K562 (cell line): ENCODE measurements around the gene ZCCHC4. TPM values are rescaled to one million over a fixed set of nuclear protein-coding genes. Genes with fewer than 3 reads are reported as not detected.

Experiments used
- ATAC-seq: fragments of 200-7000 bp; cut with Tn5 transposase; 3 replicates; pipeline ENCODE4 v1.9.1; 2020; ENCODE audit warnings: moderate library complexity
- BruUV-seq: library from RNA; stranded (reverse); fragments of 400-500 nt; replicated peaks from 2 replicates; lab custom pipeline; 2021; lab: Mats Ljungman, UMichigan
- CTCF ChIA-PET: fragments of 300-600 bp; formaldehyde crosslinking; extraction: SDS; loops from one replicate; lab custom pipeline; 2021; ENCODE audit warnings: low intra/inter-chr PET ratio; lab: Yijun Ruan, JAX
- POLR2A ChIA-PET: fragments of 300-600, 350-650 bp; sonication (Branson Sonifier 250); formaldehyde crosslinking; extraction: SDS; loops from one replicate; lab custom pipeline; 2021; ENCODE audit warnings: antibody characterized with exemption, inconsistent platforms; lab: Yijun Ruan, JAX
- DNase-seq, 4 experiments: peaks; one replicate each; pipeline versions ENCODE4 v3.0.0 to v3.0.0-alpha.2; 2011 to 2018; ENCODE audit warnings: low spot score in 3 of 4, mixed read lengths in 3 of 4; ENCODE audit errors: extremely low read depth in 1 of 4
- FAIRE-seq: peaks from 2 replicates; lab custom pipeline; 2011; peaks lifted over from hg19 to GRCh38; lab: Jason Lieb, UNC
- H2AFZ ChIP-seq: 2 replicates; pipeline ENCODE4 v1.6.0; 2011; ENCODE audit warnings: low read depth, low read length, control low read depth, inconsistent platforms
- H3K27ac ChIP-seq: fragments of 200-600 bp; 3 replicates; pipeline ENCODE4 v1.8.0; 2011; ENCODE audit warnings: low read depth, mild to moderate bottlenecking, control low read depth, inconsistent platforms, low read length, moderate library complexity, mixed read lengths; ENCODE audit errors: extremely low read depth
- H3K27me3 ChIP-seq, 2 experiments: fragments of 300-600 bp in 1 of 2; 2 replicates in 1 of 2; 3 replicates in 1 of 2; pipeline versions ENCODE4 v1.6.0 to v1.8.0; 2011; ENCODE audit warnings: inconsistent platforms in 2 of 2, low read length in 2 of 2, mild to moderate bottlenecking in 1 of 2, mixed read lengths in 1 of 2, moderate library complexity in 1 of 2; ENCODE audit not compliant: control insufficient read depth in 2 of 2, insufficient read depth in 2 of 2
- H3K36me3 ChIP-seq: fragments of 300-600 bp; 3 replicates; pipeline ENCODE4 v1.8.0; 2011; ENCODE audit warnings: mild to moderate bottlenecking, low read length, inconsistent platforms; ENCODE audit not compliant: control insufficient read depth, insufficient read depth
- H3K4me1 ChIP-seq, 2 experiments: fragments of 200-600 bp in 1 of 2; replicated peaks in 1 of 2; 2 replicates in 1 of 2; 3 replicates in 1 of 2; pipeline versions ENCODE4 v1.5.1 to v1.8.0; 2011; ENCODE audit warnings: inconsistent platforms in 2 of 2, low read length in 2 of 2, mild to moderate bottlenecking in 1 of 2, mixed read lengths in 1 of 2, moderate library complexity in 1 of 2; ENCODE audit not compliant: control insufficient read depth in 2 of 2, insufficient read depth in 2 of 2
- H3K4me2 ChIP-seq: 2 replicates; pipeline ENCODE4 v1.6.1; 2011; ENCODE audit warnings: low read length, control low read depth, inconsistent platforms, mixed read lengths; ENCODE audit not compliant: insufficient read depth
- H3K4me3 ChIP-seq: fragments of 200-600 bp; sonication (generic), shearing (Covaris generic); 2 replicates; pipeline ENCODE4 v1.5.1; 2016; ENCODE audit warnings: control low read depth, inconsistent platforms
- H3K79me2 ChIP-seq: fragments of 200-600 bp; 3 replicates; pipeline ENCODE4 v1.8.0; 2011; ENCODE audit warnings: low read length, inconsistent platforms; ENCODE audit not compliant: control insufficient read depth, insufficient read depth
- H3K9ac ChIP-seq, 2 experiments: 2 replicates each; pipeline versions ENCODE4 v1.6.0 to v1.6.1; 2011; ENCODE audit warnings: low read depth in 2 of 2, low read length in 2 of 2, control low read depth in 1 of 2, inconsistent platforms in 1 of 2, mild to moderate bottlenecking in 1 of 2, mixed read lengths in 1 of 2; ENCODE audit not compliant: insufficient read depth in 1 of 2
- H3K9me1 ChIP-seq: one replicate; pipeline ENCODE4 v1.6.0; 2011; ENCODE audit warnings: inconsistent platforms, mild to moderate bottlenecking, low read length, moderate library complexity; ENCODE audit not compliant: control insufficient read depth, insufficient read depth
- H3K9me3 ChIP-seq: replicated peaks from 2 replicates; pipeline ENCODE4 v1.5.1; 2011; ENCODE audit warnings: low read depth, low read length, inconsistent platforms; ENCODE audit not compliant: control insufficient read depth, insufficient read depth
- H4K20me1 ChIP-seq: replicated peaks from 2 replicates; pipeline ENCODE4 v1.6.1; 2011; ENCODE audit warnings: low read length, inconsistent platforms, mixed read lengths; ENCODE audit not compliant: control insufficient read depth, insufficient read depth
- CBX2 ChIP-seq: fragments of 200-600 bp; sonication (generic); IDR thresholded peaks from one replicate; pipeline ENCODE4 v1.6.1; 2012; ENCODE audit warnings: mild to moderate bottlenecking, low read length, inconsistent platforms; ENCODE audit not compliant: insufficient read depth, poor library complexity, severe bottlenecking
- TAF7 ChIP-seq: fragments of 450-650 bp; IDR thresholded peaks from 2 replicates; pipeline ENCODE4 v1.6.1; 2016; ENCODE audit warnings: missing genetic modification characterization, missing compliant biosample characterization
- ZBED1 ChIP-seq: IDR thresholded peaks from 2 replicates; pipeline ENCODE4 v1.6.1; 2014
- ZBTB2 ChIP-seq: fragments of 450-650 bp; IDR thresholded peaks from 2 replicates; pipeline ENCODE4 v1.6.1; 2016; ENCODE audit warnings: antibody characterized with exemption
- ZBTB43 ChIP-seq: sonication (generic); formaldehyde crosslinking; IDR thresholded peaks from 2 replicates; pipeline ENCODE4 v1.8.0; 2023; ENCODE audit warnings: mild to moderate bottlenecking, missing genetic modification reagents
- ZNF449 ChIP-seq: fragments of 250-450 bp; sonication (Bioruptor Pico); IDR thresholded peaks from 2 replicates; pipeline ENCODE4 v1.8.0; 2022; ENCODE audit warnings: moderate library complexity, mild to moderate bottlenecking, inconsistent platforms
- ZNF561 ChIP-seq: fragments of 450-650 bp; formaldehyde crosslinking; conservative IDR thresholded peaks from 2 replicates; pipeline ENCODE4 v1.4.0; 2020; ENCODE audit warnings: mild to moderate bottlenecking, moderate library complexity
- ZZZ3 ChIP-seq: fragments of 450-650 bp; IDR thresholded peaks from 2 replicates; pipeline ENCODE4 v1.6.1; 2016; ENCODE audit warnings: antibody characterized with exemption, mild to moderate bottlenecking, moderate library complexity
- WGBS: fragments of 100-300 bp; shearing (Covaris generic); methylation state at CpG from one replicate; pipeline ENCODE4 v1.1.6; 2016; ENCODE audit warnings: low coverage, mixed read lengths; ENCODE audit not compliant: insufficient coverage; ENCODE audit errors: missing lambda C conversion rate; 5-methylcytosine and 5-hydroxymethylcytosine counted together
- in situ Hi-C: fragments of 300-500 bp; cut with MboI; formaldehyde crosslinking; loops from 4 replicates; pipeline ENCODE4 v1.15.0; 2018; ENCODE audit warnings: inconsistent platforms, mixed read lengths
- intact Hi-C: fragments of 100-400 bp; cut with micrococcal nuclease; formaldehyde crosslinking; loops from 2 replicates; pipeline ENCODE4 v1.14.2; 2022
- polyA plus RNA-seq, 8 experiments: library from polyadenylated mRNA; depleted of rRNA in 4 of 8; stranded (reverse) in 5 of 8; unstranded in 3 of 8; fragments of >200 nt; fragmentation: Nextera tagmentation in 2 of 8; fragmentation: Illumina TruSeq in 1 of 8; extraction: Ambion mirVana in 2 of 8; extraction: Trizol in 1 of 8; gene quantifications; 2 replicates each; pipeline versions ENCODE4 v1.2.1 to v1.2.3, GENCODE V29; 2011 to 2014; ENCODE audit warnings: inconsistent platforms in 1 of 8, missing spikeins in 1 of 8
- total RNA-seq, 7 experiments: library from RNA; depleted of rRNA in 6 of 7; stranded (reverse); fragments of >200 nt in 6 of 7; fragmentation: Illumina TruSeq in 2 of 7; extraction: Trizol in 2 of 7; gene quantifications; 2 replicates each; pipeline versions ENCODE4 v1.2.1 to v1.2.3, GENCODE V29; 2011 to 2021; ENCODE audit warnings: low replicate concordance in 1 of 7

ZCCHC4 gene
- total and polyA plus RNA-seq, 9 of the 15 experiments (the other 6 are each of a cell fraction or from before 2014, with no cell fraction given), result 5.3 to 26.1 (median 15.2) TPM

- intact Hi-C loops (no loop called here), in situ Hi-C loops (no loop called here)
- POLR2A ChIA-PET, result interaction anchor here (1.1 kb wide), 1 partner anchor 9 kb away, joined by 3 read pairs; no protein-coding TSS in a partner anchor
- Histone ChIP-seq H3K4me3 (no peak overlapping the region), H3K27ac (no peak overlapping the region), H3K27me3 (no peaks in the 10 kb centered on the region), H3K36me3 (peaks cover 12% of the 10 kb centered on the region; the same call in 1 of the 3 replicates), H3K4me1 (no peaks in the 10 kb centered on the region), H2AFZ (no peak overlapping the region), H3K9me1 (no peaks in the 10 kb centered on the region), H4K20me1 (no peaks in the 10 kb centered on the region), H3K9me3 (no peaks in the 10 kb centered on the region), H3K79me2 (no peaks in the 10 kb centered on the region), H3K9ac (no peak overlapping the region), H3K4me2 (no peak overlapping the region)
- no peak for ATAC-seq
- FAIRE-seq, result no peak
- no peak for DNase-seq
- no peak for TF ChIP-seq CBX2
- TF ChIP-seq ZNF449, result no peak
- TF ChIP-seq ZBTB2, result no peak
- TF ChIP-seq ZZZ3, result no peak
- no peak for TF ChIP-seq ZNF561 (CRISPR knock-in tag)
- TF ChIP-seq ZBED1, result no peak
- TF ChIP-seq ZBTB43, result no peak
- no peak for TF ChIP-seq TAF7 (tag)
- no TSS peak for BruUV-seq
- CTCF ChIA-PET, result no interaction called here
- WGBS, result 79% methylated on average over 4 of the region's 5 CpGs
These were observed 33.2 kb downstream of the ZCCHC4 start for GRCh38 chr4:25345744-25346143.
